ENCODE data around the gene NCOA5.

DNA sequence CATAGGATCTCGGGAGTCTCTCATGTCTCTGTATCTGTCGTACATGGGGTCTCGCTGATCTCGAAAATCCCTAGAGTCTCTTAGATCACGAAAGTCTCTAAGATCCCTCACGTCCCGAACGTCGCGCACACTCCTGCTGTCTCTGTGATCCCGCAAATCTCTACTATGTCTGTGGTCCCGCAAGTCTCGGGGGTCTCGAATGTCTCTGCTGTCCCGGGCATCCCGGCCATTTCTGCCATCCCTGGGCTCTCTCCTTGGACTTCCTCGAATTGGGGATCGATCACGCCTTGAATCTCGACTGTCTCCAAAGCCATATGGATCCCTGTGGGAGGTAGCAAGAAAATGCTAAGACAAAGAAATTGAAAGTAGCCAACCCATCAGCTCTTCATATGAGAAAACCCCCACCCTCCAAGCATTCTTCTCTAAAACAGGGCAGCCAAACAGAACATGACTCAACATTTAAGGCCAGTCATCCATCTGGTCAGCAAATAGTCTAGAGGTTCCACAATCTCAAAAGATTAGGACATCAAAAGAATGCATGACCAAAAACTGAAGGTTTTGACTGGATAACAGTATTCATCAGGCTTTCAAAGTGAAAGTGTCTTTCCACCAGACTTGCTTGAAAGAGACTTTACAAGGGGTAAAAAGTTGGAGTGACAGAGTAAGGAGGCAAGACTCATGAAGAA is 19.4 kb downstream of the NCOA5 start:
- TF ChIP-seq CREB1 (CRISPR knock-in tag; IDR thresholded peaks at IDR 0.05; ENCODE audit: low read depth): no peak
- no peak for TF ChIP-seq EZH2 (IDR thresholded peaks at IDR 0.05; ENCODE audit: low read depth, unreplicated experiment)
- no peak for TF ChIP-seq EZH2phosphoT487 (IDR thresholded peaks at IDR 0.05; ENCODE audit: unreplicated experiment)
- TF ChIP-seq, protein P1, sequence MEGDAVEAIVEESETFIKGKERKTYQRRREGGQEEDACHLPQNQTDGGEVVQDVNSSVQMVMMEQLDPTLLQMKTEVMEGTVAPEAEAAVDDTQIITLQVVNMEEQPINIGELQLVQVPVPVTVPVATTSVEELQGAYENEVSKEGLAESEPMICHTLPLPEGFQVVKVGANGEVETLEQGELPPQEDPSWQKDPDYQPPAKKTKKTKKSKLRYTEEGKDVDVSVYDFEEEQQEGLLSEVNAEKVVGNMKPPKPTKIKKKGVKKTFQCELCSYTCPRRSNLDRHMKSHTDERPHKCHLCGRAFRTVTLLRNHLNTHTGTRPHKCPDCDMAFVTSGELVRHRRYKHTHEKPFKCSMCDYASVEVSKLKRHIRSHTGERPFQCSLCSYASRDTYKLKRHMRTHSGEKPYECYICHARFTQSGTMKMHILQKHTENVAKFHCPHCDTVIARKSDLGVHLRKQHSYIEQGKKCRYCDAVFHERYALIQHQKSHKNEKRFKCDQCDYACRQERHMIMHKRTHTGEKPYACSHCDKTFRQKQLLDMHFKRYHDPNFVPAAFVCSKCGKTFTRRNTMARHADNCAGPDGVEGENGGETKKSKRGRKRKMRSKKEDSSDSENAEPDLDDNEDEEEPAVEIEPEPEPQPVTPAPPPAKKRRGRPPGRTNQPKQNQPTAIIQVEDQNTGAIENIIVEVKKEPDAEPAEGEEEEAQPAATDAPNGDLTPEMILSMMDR (conservative IDR thresholded peaks at IDR 0.05; ENCODE audit: low read depth in 2 of 2): no peak
